Measurements from ENCODE around the gene TAF1C. TPM values are rescaled to one million over a fixed set of nuclear protein-coding genes. Genes with fewer than 3 reads are reported as not detected.

The TAF1C gene
- total and polyA plus RNA-seq, 2 experiments from 2014 or later: 37.2 to 57.4 TPM

- Histone ChIP-seq H3K27me3 (ENCODE audit: insufficient read depth) (no peaks in the 10 kb centered on the region), H3F3A (replicated peaks; ENCODE audit: low read depth) (no peaks in the 10 kb centered on the region), H3K9me2 (ENCODE audit: insufficient read depth) (no peaks in the 10 kb centered on the region), H3K4me1 (ENCODE audit: insufficient read depth) (peaks cover 4% of the 10 kb centered on the region), H3K4me3 (no peak overlapping the region), H2AFZ (no peak overlapping the region), H3K27ac (ENCODE audit: low read depth) (no peak overlapping the region), H4K20me1 (replicated peaks; ENCODE audit: insufficient read depth) (no peaks in the 10 kb centered on the region), H3K4me2 (no peak overlapping the region), H3K36me3 (ENCODE audit: insufficient read depth) (no peaks in the 10 kb centered on the region), H3K79me2 (replicated peaks; ENCODE audit: insufficient read depth) (no peaks in the 10 kb centered on the region)
- DNase-seq (ENCODE audit: low spot score): no peak
- Mint-ChIP-seq H3K27me3 (ENCODE audit: insufficient read depth, low read depth, poor library complexity) (peaks cover 10% of the 10 kb centered on the region), H3K36me3 (ENCODE audit: low read depth) (peaks cover 2% of the 10 kb centered on the region; the same call in 1 of the 3 replicates), H3K4me1 (peaks cover 11% of the 10 kb centered on the region), H3K9me3 (no peaks in the 10 kb centered on the region; the same call in 2 of the 3 replicates), H3K4me3 (no peak overlapping the region), H3K27ac (no peak overlapping the region)
- ATAC-seq: no peak
- TF ChIP-seq JUNB (IDR thresholded peaks at IDR 0.05; ENCODE audit: unreplicated experiment): no peak
- TF ChIP-seq, protein P1, sequence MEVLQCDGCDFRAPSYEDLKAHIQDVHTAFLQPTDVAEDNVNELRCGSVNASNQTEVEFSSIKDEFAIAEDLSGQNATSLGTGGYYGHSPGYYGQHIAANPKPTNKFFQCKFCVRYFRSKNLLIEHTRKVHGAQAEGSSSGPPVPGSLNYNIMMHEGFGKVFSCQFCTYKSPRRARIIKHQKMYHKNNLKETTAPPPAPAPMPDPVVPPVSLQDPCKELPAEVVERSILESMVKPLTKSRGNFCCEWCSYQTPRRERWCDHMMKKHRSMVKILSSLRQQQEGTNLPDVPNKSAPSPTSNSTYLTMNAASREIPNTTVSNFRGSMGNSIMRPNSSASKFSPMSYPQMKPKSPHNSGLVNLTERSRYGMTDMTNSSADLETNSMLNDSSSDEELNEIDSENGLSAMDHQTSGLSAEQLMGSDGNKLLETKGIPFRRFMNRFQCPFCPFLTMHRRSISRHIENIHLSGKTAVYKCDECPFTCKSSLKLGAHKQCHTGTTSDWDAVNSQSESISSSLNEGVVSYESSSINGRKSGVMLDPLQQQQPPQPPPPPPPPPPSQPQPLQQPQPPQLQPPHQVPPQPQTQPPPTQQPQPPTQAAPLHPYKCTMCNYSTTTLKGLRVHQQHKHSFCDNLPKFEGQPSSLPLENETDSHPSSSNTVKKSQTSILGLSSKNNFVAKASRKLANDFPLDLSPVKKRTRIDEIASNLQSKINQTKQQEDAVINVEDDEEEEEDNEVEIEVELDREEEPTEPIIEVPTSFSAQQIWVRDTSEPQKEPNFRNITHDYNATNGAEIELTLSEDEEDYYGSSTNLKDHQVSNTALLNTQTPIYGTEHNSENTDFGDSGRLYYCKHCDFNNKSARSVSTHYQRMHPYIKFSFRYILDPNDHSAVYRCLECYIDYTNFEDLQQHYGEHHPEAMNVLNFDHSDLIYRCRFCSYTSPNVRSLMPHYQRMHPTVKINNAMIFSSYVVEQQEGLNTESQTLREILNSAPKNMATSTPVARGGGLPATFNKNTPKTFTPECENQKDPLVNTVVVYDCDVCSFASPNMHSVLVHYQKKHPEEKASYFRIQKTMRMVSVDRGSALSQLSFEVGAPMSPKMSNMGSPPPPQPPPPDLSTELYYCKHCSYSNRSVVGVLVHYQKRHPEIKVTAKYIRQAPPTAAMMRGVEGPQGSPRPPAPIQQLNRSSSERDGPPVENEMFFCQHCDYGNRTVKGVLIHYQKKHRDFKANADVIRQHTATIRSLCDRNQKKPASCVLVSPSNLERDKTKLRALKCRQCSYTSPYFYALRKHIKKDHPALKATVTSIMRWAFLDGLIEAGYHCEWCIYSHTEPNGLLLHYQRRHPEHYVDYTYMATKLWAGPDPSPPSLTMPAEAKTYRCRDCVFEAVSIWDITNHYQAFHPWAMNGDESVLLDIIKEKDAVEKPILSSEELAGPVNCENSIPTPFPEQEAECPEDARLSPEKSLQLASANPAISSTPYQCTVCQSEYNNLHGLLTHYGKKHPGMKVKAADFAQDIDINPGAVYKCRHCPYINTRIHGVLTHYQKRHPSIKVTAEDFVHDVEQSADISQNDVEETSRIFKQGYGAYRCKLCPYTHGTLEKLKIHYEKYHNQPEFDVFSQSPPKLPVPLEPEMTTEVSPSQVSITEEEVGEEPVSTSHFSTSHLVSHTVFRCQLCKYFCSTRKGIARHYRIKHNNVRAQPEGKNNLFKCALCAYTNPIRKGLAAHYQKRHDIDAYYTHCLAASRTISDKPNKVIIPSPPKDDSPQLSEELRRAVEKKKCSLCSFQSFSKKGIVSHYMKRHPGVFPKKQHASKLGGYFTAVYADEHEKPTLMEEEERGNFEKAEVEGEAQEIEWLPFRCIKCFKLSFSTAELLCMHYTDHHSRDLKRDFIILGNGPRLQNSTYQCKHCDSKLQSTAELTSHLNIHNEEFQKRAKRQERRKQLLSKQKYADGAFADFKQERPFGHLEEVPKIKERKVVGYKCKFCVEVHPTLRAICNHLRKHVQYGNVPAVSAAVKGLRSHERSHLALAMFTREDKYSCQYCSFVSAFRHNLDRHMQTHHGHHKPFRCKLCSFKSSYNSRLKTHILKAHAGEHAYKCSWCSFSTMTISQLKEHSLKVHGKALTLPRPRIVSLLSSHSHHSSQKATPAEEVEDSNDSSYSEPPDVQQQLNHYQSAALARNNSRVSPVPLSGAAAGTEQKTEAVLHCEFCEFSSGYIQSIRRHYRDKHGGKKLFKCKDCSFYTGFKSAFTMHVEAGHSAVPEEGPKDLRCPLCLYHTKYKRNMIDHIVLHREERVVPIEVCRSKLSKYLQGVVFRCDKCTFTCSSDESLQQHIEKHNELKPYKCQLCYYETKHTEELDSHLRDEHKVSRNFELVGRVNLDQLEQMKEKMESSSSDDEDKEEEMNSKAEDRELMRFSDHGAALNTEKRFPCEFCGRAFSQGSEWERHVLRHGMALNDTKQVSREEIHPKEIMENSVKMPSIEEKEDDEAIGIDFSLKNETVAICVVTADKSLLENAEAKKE (CRISPR knock-in tag; IDR thresholded peaks at IDR 0.05): no peak
- no peak for TF ChIP-seq NANOG (IDR thresholded peaks at IDR 0.05; ENCODE audit: borderline replicate concordance)
- TF ChIP-seq POLR2AphosphoS5 (IDR thresholded peaks at IDR 0.05; ENCODE audit: low read depth): no peak
- no peak for TF ChIP-seq STAT1 (IDR thresholded peaks at IDR 0.05; ENCODE audit: unreplicated experiment)
- TF ChIP-seq REST (IDR thresholded peaks at IDR 0.05; ENCODE audit: unreplicated experiment): no peak
- TF ChIP-seq EZH2 (IDR thresholded peaks at IDR 0.05; ENCODE audit: low read depth, unreplicated experiment): no peak
- no peak for TF ChIP-seq CREB1 (CRISPR knock-in tag; IDR thresholded peaks at IDR 0.05; ENCODE audit: low read depth)
- no peak for TF ChIP-seq ZNF114 (CRISPR knock-in tag; IDR thresholded peaks at IDR 0.05)
- no peak for TF ChIP-seq ZNF331 (CRISPR knock-in tag; IDR thresholded peaks at IDR 0.05; ENCODE audit: low read depth)
Measured at GRCh38 chr16:84224554-84224953, 37.7 kb upstream of the TAF1C start.

All from GM23338 (cell line).